GM19438 (cell line): ENCODE measurements around the gene IGSF3.

Source experiments
- ATAC-seq: cut with Tn5 transposase; IDR thresholded peaks from one replicate; pipeline ENCODE4 v1.9.1; 2021; ENCODE audit warnings: low read depth; ENCODE audit not compliant: unreplicated experiment

IGSF3 gene

DNA sequence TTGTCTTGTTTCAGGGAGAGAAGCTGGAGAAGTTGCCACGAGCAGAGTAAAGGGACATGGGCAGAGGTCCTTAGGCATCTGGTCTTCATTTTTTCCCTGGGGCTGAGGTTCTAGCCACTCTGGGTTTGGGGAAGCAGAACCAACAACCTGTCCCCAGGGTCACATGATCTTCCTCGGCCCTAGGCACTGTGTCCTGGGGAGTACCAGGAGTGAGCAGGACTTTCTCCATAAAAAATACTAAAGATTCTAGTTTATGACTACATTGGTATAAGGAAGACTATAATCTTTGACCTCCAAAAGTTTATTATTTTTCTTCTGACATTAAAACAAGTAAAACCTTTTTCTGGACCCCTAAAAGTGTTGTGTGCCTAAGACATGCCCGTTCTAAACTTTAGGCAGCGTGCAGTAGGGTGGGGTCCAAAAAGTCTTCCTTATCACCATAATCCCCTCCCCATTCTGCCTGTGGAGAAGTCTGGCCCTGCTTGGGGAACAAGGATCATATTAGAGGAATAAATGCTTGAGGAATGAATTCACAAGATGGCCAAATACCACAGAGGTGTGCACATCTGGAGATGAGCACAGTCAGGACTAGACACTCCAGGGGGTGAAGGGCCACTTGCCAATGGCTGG lies 19.3 kb upstream of the IGSF3 start:
- no peak for ATAC-seq

- ATAC-seq: no peak
Measured at GRCh38 chr1:116686175-116686574, 18.6 kb upstream of the IGSF3 start.

- ATAC-seq: no peak
Measured at GRCh38 chr1:116684575-116684974, 17.0 kb upstream of the IGSF3 start.

DNA sequence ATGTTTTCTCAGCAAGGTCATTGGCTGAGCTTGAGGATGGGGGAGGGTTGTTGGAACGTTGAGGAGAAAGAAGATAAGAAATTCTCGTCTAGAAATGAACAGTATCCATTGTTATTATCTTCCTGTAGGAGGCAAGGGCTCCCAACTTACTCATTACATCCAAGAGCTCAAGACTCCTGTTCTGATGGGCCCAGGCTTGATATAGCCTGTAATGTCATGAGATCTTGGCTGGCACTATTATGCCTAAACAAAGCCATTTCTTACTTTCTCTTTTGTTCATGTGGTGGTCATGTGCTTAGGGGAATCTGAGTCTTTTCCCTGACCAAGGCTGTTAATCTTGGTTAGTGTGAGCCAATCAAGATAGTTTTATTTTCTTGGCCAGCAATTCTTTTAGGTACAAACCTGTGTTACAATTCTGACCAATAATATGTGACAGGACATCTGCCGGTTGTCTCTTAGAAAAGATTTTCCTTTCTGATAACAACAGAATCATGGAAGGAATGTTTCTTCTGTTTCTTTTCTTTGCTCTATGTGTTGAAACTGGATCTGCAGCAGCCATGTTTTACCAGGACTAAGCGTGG lies 15.2 kb upstream of the IGSF3 start:
- no peak for ATAC-seq

DNA sequence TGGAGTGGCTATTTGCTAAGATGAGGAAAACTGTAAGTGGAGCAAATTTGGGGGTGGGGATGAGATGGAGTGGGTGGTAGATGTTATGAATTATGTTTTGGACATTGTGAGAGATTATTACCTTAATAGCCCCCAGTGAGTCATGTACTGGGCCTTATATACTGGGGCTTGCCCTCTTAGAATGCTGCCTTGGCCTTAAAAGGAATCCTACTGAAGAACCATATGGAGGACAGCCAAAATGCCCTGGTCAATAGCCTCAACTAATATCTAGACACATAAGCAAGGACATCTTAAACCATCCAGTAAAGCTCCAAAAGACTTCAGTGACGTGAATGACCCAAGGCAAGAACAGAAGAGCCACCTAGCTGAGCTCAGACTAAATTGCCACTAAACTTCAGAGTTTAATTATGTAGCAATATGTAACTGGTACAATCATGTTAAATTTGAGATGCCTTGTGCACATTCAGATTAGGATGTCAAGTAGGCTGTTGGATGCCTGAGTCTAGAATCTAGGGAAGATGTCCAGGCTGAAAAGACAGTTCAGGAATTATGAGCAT lies 13.9 kb upstream of the IGSF3 start:
- ATAC-seq: no peak

DNA sequence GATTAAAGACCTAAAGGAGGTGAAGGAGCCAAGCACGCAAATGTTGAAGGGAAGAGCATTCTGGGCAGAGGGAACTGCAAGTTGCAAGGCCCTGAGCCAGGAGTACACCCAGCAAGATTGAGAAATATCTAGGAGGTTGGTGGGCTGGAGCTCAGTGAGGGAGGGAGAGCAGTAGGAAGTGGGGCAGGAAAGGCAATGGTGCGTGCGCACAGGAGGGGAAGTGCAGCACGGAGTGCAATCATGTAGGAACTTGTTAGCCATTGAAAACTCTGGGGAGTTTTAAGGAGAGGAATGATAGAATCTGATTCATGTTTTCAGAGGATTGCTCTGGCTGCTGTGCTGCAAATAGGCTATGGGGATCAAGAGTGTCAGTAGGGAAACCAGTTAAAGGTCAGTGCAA lies 13.2 kb upstream of the IGSF3 start:
- ATAC-seq: no peak

DNA sequence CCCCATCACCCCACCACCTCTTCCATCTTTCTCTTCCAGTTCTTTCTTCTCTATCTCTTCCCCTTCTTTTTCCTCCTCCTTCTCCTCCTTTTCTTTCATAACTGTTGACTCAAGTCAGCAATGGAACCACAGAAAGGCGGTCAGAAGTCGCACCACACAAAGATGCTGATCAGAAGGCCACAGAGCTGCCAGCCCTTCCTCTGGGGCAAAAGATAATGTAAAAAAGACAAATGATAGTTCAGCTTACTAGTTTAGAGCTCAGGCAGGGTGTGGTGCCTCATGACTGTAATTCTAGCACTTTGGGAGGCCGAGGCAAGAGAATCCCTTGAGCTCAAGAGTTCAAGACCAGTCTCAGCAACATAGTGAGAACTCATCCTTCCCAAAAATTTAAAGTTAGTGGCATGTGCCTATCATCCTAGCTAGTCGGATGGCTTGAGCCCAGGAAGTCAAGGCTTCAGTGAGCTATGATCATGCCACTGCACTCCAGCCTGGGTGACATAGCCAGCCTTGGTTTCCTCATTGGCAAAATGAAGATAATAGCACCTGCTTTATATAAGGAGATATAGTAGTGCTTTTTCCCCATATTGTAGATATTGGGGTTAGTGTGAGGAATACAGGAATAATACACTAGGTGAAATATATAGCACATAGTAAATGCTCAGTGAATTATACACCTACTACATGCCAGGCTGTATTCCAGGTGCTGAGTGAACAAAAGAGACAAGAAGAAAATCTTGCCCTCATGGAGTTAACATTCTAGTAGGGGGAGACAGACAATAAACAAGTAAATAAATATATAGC lies 12.5 kb upstream of the IGSF3 start:
- ATAC-seq: no peak

DNA sequence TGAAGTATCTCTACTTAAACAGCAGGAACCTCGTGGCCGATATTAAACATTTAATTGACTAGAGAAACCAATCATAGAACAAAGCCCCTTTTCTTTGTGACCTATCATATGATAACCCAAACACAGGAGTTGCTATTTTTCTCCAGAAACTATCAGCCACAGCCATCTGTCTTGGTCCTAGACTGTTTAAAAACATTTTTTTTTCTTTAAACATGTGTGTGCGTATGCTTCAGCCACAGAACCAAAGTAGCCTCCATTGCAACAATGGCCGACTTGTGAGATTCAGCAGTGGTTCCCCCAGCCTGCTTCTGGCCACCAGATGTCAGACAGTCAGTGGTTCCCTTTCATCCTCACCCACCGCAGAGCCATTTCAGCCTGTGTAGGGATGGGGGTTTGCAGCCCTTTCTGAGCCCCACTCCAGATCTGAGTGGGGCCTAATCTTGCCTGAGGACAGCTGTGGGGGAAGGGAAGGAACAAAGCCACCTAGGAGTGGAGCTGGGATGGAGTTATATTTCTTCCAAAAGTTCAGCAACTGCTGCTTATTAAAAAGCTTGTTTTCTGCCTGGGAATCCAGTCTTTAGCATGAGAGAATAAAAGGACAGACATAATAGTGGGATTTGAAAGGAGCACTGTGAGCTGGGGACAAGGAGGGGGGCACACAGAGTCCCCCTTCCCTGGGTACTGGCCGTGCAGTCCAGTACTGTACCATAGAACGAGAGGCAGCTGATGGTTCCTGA lies 11.7 kb upstream of the IGSF3 start:
- no peak for ATAC-seq

- no peak for ATAC-seq
Measured at GRCh38 chr1:116678732-116679090, 11.2 kb upstream of the IGSF3 start.

GRCh38 chr1:116677474-116678062 lies 10.0 kb upstream of the IGSF3 start:
- no peak for ATAC-seq

DNA sequence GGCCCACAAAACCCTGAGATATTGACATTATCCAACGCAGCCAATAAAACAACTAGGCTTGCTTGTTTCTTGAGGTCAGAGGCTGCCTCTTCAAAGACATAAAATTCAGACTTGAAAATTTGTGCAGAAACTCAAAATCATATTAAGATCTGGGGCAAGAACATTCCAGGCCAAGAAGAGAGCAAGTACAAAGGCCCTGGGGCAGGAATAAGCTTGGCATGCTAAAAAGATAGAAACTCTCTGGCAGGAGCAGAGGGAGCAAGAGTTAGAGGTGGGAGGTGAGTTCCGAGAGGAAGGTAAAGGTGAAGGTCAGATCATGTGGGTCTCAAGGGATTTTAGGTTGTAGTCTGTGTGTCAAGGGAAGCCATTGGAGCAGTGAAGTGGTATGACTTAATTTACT lies 8.8 kb upstream of the IGSF3 start:
- ATAC-seq: no peak

GRCh38 chr1:116674751-116675150 lies 7.2 kb upstream of the IGSF3 start:
- no peak for ATAC-seq

DNA sequence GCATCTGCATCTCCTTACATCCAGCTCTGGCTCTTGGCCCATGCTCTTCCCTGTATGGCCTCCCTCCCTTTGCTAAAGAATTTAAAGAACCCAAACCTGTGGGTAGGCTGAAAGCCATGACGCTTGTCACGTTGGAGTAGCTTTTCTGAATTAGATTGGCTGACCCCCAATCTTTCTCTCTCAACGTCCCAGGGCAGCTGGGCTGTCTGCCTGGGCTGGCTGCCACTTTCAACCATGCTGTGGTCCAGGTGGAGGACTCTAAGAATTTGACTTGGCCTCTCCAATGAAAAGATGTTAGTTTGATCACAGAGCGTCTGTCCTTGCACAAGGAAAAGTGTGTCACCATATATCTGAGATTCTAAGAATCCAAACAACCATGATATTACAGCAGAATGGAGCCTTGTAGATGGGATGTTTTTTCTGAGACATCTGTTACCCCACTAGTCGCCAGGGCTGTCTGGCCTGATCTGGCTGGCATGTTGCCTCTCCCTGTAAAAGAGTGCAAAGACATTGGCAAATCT lies 6.5 kb upstream of the IGSF3 start:
- no peak for ATAC-seq

DNA sequence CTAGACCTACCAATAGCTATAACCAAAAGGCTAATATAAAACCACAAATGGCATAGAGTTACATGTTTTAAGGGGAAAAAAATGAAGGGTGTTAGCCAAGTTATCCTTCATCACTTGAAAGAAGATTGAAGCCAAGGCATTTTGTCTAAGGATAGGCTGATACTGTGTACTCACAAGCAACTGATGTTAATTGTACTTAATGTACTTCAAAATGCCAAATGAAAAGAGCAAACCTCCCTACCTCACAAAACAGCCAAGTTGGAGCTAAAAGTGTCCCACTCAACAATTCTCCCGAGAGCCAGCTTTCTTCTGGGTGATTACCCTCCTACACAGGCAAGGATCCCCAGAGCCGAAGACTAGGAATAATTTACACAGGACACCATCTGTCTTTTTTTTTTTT lies 4.4 kb upstream of the IGSF3 start:
- ATAC-seq: no peak

DNA sequence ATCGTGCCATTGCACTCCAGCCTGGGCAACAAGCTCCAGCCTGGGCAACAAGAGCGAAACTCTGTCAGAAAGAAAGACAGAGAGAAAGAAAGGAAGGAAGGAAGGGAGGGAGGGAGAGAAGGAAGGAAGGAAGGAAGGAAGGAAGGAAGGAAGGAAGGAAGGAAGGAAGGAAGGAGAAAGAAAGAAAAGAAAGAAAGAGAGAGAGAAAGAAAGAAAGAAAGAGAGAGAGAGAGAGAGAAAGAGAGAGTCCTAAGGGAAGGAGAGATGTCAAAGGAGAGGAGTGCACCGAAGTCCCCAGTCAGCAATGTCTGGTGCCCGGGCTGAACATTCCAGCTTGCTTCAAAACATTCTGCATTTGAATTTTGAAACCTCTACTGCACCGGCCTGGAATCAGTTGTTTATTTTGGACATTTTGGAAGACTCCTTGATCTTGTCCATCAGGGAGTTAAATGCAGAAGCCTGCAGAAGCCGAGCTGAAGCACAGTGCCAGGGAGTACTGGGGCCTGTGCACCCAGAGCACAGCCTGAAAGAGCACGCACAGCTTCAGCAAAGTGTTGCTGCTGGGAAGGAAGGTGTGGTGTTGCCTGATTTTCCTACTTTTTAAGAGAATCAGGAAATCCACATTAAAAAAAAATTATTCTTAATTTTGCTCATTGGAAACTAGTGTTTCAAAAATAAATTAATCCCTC lies 3.7 kb upstream of the IGSF3 start:
- no peak for ATAC-seq

DNA sequence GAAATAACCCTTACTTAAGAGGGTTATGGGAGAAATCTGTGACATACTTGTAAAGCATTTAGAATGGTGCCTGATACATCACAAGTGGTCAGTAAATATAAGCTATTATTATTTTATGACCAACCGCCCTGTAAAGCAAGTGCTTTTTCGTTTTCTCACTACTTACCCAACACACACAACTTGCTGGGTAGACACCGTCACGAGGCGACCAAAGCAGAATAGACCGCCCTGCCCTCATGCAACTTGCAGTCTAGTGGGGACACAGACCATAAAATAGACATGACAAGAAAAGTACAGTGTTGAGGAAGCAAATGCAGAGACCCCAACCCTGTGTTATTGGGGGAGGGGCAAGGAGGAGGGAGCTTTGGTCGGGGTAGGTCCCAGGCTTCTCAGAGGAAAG lies 744 bp upstream of the IGSF3 start:
- ATAC-seq: no peak

DNA sequence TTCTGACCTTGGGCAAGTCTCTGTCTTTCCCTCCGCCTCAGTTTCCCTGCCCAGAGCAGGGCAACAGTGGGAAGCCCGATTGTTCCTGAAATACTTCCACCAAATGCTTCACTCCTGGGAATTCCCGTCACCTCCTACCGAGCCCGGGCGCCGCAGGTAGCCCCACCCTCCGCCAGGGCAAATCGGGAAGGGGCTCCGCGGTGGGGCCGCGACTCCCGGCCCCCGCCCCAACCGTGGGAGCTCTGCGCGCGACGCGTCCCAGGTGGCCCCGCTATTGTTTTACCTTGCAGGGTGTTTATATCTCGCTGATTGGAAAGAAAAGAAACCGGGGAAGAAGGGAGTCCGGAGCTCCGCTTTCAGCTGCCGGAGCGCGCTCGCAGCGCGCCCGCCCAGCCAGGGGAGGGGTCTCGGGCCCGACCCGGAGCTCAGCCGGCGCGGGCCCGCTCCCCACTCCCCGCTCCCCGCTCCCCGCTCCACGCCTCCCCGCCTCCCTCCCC lies 407 bp downstream of the IGSF3 start:
- no peak for ATAC-seq

DNA sequence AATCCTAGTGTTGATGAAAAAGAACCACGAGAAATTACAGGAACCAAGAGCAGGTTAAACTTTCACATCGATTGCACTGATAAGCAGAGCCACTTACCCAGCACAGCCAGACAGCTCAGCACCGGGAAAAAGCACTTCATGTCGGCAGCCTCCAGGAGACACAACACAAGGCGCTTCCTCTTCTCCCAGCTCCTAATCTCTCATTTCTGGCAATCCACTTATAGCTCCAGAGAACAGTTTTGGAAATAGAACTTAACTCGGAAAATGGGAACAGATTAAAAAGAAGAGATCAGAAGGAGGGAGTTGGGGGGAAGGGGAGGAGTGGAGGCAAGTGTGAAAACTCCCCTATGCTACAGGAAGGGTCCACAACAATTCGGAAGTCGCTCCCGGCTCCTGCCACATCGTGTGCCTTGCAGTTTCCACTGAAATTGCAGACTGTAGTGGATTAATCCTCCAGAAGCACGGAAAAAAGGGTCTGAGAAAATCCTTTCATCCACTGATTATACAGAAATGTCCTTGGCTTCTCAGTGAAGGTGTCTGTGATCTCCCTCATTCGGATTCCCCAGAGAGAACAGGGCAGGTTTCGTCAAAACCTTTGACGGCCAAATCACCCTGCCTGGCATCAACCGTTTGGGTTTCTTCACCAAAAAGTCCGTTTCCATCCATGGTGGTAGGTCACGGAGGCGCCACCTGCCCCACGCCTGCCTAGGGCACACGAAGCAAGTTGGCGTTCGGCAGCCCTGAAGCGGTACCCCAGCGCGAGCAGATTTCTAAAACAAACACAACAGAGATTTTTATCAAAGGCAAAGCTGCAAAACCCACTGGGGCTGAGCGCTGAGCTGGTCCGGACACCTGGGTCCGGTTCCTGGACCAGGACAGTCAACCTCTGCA lies 1.1 kb downstream of the IGSF3 start:
- peak; percentile 20 for ATAC-seq

DNA sequence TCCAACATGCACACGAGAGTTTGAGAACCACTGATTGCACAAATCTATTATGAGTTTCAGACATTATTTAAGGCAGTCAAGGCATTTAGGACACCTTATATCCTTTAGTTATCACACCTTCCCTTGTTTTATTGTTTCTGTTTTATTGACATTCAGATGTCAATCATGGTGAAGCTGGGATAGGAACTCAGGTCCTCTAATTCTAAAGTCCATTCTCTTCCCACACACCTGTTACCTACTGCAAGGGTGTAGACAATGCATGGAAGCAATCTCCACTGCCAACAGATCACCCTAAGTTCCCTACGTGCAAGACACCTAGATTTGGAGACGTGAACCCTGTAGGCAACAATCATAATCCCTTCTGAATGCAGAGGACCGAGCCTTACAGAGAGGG lies 2.6 kb downstream of the IGSF3 start:
- no peak for ATAC-seq
